ENCODE measurements around the gene IRF6.

GRCh38 chr1:209854196-209854595 is 48.3 kb upstream of the IRF6 start:
- TF ChIP-seq, protein P1, sequence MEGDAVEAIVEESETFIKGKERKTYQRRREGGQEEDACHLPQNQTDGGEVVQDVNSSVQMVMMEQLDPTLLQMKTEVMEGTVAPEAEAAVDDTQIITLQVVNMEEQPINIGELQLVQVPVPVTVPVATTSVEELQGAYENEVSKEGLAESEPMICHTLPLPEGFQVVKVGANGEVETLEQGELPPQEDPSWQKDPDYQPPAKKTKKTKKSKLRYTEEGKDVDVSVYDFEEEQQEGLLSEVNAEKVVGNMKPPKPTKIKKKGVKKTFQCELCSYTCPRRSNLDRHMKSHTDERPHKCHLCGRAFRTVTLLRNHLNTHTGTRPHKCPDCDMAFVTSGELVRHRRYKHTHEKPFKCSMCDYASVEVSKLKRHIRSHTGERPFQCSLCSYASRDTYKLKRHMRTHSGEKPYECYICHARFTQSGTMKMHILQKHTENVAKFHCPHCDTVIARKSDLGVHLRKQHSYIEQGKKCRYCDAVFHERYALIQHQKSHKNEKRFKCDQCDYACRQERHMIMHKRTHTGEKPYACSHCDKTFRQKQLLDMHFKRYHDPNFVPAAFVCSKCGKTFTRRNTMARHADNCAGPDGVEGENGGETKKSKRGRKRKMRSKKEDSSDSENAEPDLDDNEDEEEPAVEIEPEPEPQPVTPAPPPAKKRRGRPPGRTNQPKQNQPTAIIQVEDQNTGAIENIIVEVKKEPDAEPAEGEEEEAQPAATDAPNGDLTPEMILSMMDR (IDR thresholded peaks at IDR 0.05; ENCODE audit: low read depth, low read length) = no peak
- TF ChIP-seq MAX (IDR thresholded peaks at IDR 0.05; ENCODE audit: low read depth, low read length) = no peak

All from NB4 (cell line).